ENCODE measurements around the gene CLPTM1L.
"Not testable (repeated sequence)": the region's sequence is repeated elsewhere in the genome, so short reads cannot be mapped to it uniquely, and the experiment has no call there.

CLPTM1L gene

GRCh38 chr5:1332461-1333001 lies 12.4 kb downstream of the CLPTM1L start:
- no peak for TF ChIP-seq CTCF (IDR thresholded peaks at IDR 0.05; ENCODE audit: low read depth, low read length)
- peaks cover 63% of the 10 kb centered on the region for H3K36me3 ChIP-seq

GRCh38 chr5:1331861-1332405 lies 13.0 kb downstream of the CLPTM1L start:
- peaks cover 57% of the 10 kb centered on the region for H3K36me3 ChIP-seq
- no peak for TF ChIP-seq CTCF (IDR thresholded peaks at IDR 0.05; ENCODE audit: low read depth, low read length)
- H3K4me3 ChIP-seq (ENCODE audit: low read depth, low read length): no peak overlapping the region

More at GRCh38 chr5:1332461-1333001, 12.4 kb downstream of the CLPTM1L start:
- no peaks in the 10 kb centered on the region for H3K9me3 ChIP-seq
- no peak overlapping the region for H3K4me3 ChIP-seq (ENCODE audit: low read depth, low read length)
- DNase-seq: no peak
- H3K4me1 ChIP-seq: no peaks in the 10 kb centered on the region
- H3K27me3 ChIP-seq: no peaks in the 10 kb centered on the region

GRCh38 chr5:1330847-1331831 lies 13.8 kb downstream of the CLPTM1L start:
- DNase-seq: no peak
- Histone ChIP-seq H3K9me3 (no peaks in the 10 kb centered on the region), H3K36me3 (peaks cover 49% of the 10 kb centered on the region), H3K4me3 (ENCODE audit: low read depth, low read length) (no peak overlapping the region), H3K27me3 (no peaks in the 10 kb centered on the region), H3K4me1 (no peaks in the 10 kb centered on the region)
- TF ChIP-seq CTCF (IDR thresholded peaks at IDR 0.05; ENCODE audit: low read depth, low read length): no peak

More at GRCh38 chr5:1331861-1332405, 13.0 kb downstream of the CLPTM1L start:
- Histone ChIP-seq H3K9me3 (no peaks in the 10 kb centered on the region), H3K4me1 (no peaks in the 10 kb centered on the region), H3K27me3 (no peaks in the 10 kb centered on the region)
- no peak for DNase-seq

- Histone ChIP-seq H3K9me3 (no peaks in the 10 kb centered on the region), H3K4me3 (ENCODE audit: low read depth, low read length) (no peak overlapping the region), H3K36me3 (peaks cover 46% of the 10 kb centered on the region), H3K27me3 (no peaks in the 10 kb centered on the region), H3K4me1 (no peaks in the 10 kb centered on the region)
- TF ChIP-seq CTCF (IDR thresholded peaks at IDR 0.05; ENCODE audit: low read depth, low read length): no peak
- DNase-seq: no peak
Observed at GRCh38 chr5:1330146-1330846, 14.6 kb downstream of the CLPTM1L start.

GRCh38 chr5:1329111-1329579 lies 15.8 kb downstream of the CLPTM1L start:
- H3K27me3 ChIP-seq: no peaks in the 10 kb centered on the region
- H3K4me1 ChIP-seq: no peaks in the 10 kb centered on the region
- TF ChIP-seq CTCF (IDR thresholded peaks at IDR 0.05; ENCODE audit: low read depth, low read length): no peak
- H3K36me3 ChIP-seq: peaks cover 45% of the 10 kb centered on the region
- H3K9me3 ChIP-seq: no peaks in the 10 kb centered on the region
- no peak for DNase-seq
- no peak overlapping the region for H3K4me3 ChIP-seq (ENCODE audit: low read depth, low read length)

GRCh38 chr5:1328237-1329110 lies 16.4 kb downstream of the CLPTM1L start:
- not testable (repeated sequence) for DNase-seq; H3K9me3 ChIP-seq; H3K27me3 ChIP-seq; H3K4me3 ChIP-seq (ENCODE audit: low read depth, low read length); H3K4me1 ChIP-seq
- H3K36me3 ChIP-seq: peaks cover 47% of the 10 kb centered on the region

- H3K4me1 ChIP-seq; H3K4me3 ChIP-seq (ENCODE audit: low read depth, low read length); H3K27me3 ChIP-seq; DNase-seq; H3K9me3 ChIP-seq: not testable (repeated sequence)
- peaks cover 44% of the 10 kb centered on the region for H3K36me3 ChIP-seq
Observed at GRCh38 chr5:1326901-1327756, 17.8 kb downstream of the CLPTM1L start.

- H3K27me3 ChIP-seq; H3K9me3 ChIP-seq; H3K4me1 ChIP-seq; H3K4me3 ChIP-seq (ENCODE audit: low read depth, low read length); DNase-seq: not testable (repeated sequence)
- peaks cover 43% of the 10 kb centered on the region for H3K36me3 ChIP-seq
Observed at GRCh38 chr5:1326532-1326875, 18.4 kb downstream of the CLPTM1L start.
